HEK293T (cell line): Measurements from ENCODE around the gene ACVR2B.

Experiments used
- FOXM1 ChIP-seq: fragments of 450-650 bp; IDR thresholded peaks from 2 replicates; pipeline ENCODE4 v1.6.1; 2017; ENCODE audit warnings: mild to moderate bottlenecking, borderline replicate concordance
- PKNOX1 ChIP-seq: fragments of 450-650 bp; IDR thresholded peaks from 2 replicates; pipeline ENCODE4 v1.6.1; 2016
- SP1 ChIP-seq: fragments of 450-650 bp; IDR thresholded peaks from 2 replicates; pipeline ENCODE4 v1.6.1; 2017

DNA sequence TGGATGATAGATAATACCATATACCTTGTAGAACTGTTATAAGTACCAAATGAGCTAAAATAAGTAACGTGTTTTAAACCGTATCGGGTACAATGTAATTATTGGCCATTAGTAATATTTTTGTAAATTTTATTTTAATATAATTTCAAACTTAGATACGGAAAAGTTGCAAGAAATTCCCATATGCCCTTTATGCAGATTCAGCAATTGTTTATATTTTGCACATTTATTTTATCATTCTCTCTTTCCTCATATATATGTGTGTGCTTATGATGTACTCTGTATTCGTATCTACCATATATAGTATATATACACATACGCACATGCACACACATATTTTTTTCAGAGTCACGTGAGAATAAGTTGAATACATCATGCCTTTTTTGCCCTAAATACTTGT is 80.9 kb downstream of the ACVR2B start:
- TF ChIP-seq SP1 (no peak), FOXM1 (no peak), PKNOX1 (no peak)
